ENCODE measurements around the gene TSPAN33. TPM values are rescaled to one million over a fixed set of nuclear protein-coding genes. Genes with fewer than 3 reads are reported as not detected.

TSPAN33 gene
- total RNA-seq: 10 to 100 TPM in 1 of 4 donors, 1 to 10 TPM in 3; 2.4 to 12.1 (median 6.0) TPM

- TF ChIP-seq CTCF (IDR thresholded peaks at IDR 0.05; ENCODE audit: low read depth): no peak
These were observed at the start of gene TSPAN33 for GRCh38 chr7:129144095-129144833. TSPAN33 (plus strand) TSS chr7:129144707; CDS start chr7:129144981, 274 bp downstream.

DNA sequence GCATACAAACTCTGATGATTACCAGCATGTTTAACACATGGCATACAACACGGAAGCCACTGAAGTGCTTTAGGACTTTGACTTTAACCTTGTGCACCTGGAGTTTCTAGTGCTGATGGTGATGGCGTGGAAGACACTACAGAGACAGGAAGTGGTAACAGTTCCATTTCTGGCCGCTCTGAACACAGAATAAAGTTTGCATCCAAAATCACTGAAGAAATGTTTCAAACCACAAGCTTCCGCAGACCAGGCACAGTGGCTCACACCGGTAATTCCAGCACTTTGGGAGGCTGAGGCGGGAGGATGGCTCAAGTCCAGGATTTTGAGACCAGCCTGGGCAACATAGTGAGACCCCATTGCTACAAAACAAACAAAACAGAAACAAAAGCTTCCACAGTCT, 49.2 kb upstream of the TSPAN33 start:
- TF ChIP-seq CTCF (IDR thresholded peaks at IDR 0.05; ENCODE audit: low read depth): no peak

DNA sequence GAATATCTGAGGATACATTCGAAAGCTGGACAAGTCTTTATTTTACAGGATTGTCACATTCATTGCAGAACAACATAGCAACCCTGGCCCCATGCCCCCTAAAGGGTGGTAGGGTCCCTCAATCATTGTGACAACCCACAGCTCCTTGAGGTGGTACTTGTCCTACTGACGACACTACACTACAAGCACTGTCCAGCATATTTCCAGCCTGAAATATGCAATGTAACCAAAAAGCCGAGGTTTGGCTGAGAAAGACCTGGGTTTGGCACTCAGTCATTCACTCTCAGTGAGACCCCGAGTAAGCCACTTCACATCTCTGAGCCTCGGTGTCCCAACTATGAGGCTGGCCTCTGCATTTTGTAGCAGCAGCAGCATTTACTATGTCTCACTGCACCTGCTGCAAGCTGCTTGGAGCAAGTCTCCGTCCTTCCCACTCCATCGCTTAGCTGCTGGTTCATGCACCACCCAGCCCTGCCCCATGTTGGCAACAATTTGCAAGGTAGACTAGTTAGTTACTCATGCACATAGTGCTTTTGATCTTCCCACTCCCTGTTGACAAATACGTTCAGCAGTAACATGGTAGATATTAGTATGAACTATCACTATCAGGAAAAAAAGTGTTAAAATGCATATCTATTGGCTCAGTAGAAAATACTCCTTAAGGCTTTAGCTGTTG, 46.0 kb upstream of the TSPAN33 start:
- no peak for TF ChIP-seq CTCF (IDR thresholded peaks at IDR 0.05; ENCODE audit: low read depth)

GRCh38 chr7:129100827-129101166, 43.7 kb upstream of the TSPAN33 start:
- no peak for TF ChIP-seq CTCF (IDR thresholded peaks at IDR 0.05; ENCODE audit: low read depth)

GRCh38 chr7:129101746-129102145, 42.8 kb upstream of the TSPAN33 start:
- no peak for TF ChIP-seq CTCF (IDR thresholded peaks at IDR 0.05; ENCODE audit: low read depth)

DNA sequence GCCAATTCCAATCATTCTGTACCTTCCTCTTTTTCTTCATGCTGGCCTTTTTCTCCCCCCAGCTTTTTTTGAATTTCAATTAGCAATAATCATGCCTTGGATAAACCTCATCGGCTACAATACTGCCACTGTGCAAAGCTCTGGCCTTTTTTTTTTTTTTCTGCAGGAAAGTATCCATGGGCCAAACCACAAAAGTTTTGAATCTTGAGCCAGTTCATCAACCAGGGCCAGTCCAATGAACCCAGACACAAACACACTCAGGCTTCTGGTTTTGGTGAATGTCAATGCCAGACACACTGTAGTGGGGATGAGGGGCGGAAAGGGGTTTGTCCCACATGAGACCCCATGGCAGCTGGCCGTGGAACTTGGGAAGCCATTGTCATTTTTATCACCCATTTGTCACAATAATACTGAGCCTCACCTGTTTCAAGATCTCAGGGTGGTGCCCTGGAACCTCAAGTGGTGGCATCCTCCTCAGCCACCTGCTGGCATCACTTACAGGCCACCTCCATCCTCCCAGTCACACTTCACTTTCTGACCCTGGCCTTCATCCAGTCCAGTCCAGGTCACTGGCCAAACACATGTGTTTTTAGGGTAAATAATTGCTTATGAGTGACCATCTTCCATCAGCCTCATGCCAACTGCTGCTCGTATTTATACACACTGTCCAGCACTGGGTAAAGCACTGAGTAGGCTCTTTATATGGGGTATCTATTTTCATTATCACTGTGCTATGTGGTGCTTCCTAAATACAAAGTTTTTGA, 40.8 kb upstream of the TSPAN33 start:
- TF ChIP-seq CTCF (IDR thresholded peaks at IDR 0.05; ENCODE audit: low read depth): no peak

- TF ChIP-seq CTCF (IDR thresholded peaks at IDR 0.05; ENCODE audit: low read depth): no peak
These were observed 35.9 kb upstream of the TSPAN33 start for GRCh38 chr7:129108581-129108980.
